CD4-positive, alpha-beta T cell (primary cell): Measurements from ENCODE around the gene DDX6. TPM values are rescaled to one million over a fixed set of nuclear protein-coding genes. Genes with fewer than 3 reads are reported as not detected.

Experiments
- ATAC-seq: fragments of 200-7000 bp; cut with Tn5 transposase; one replicate; pipeline ENCODE4 v1.10.0; 2022; ENCODE audit warnings: mild to moderate bottlenecking; ENCODE audit not compliant: poor library complexity
- CTCF ChIA-PET: fragments of 350-600 bp; sonication (Branson Sonifier 250); formaldehyde crosslinking; loops from one replicate; lab custom pipeline; 2021; ENCODE audit warnings: antibody characterized with exemption, inconsistent platforms; lab: Charles Lee
- POLR2A ChIA-PET: fragments of 350-600 bp; sonication (Branson Sonifier 250); formaldehyde crosslinking; loops from one replicate; lab custom pipeline; 2021; ENCODE audit warnings: antibody characterized with exemption, inconsistent platforms; lab: Charles Lee
- DNase-seq, 14 experiments: peaks; one replicate each; pipeline ENCODE4 v3.0.0-alpha.2; 2013 to 2020; ENCODE audit warnings: mixed read lengths in 2 of 14
- H3K27ac ChIP-seq, 2 donors: one replicate each; pipeline versions ENCODE4 v1.5.1 to v1.7.0; 2013; ENCODE audit warnings: low read length in 2 of 2, low read depth in 1 of 2, mild to moderate bottlenecking in 1 of 2
- H3K27me3 ChIP-seq, 2 experiments: 1 replicate in 1 of 2; 2 replicates in 1 of 2; pipeline versions ENCODE4 v1.6.1 to v1.7.0; 2013; ENCODE audit warnings: low read length in 2 of 2, control low read depth in 1 of 2, mild to moderate bottlenecking in 1 of 2, moderate library complexity in 1 of 2; ENCODE audit not compliant: insufficient read depth in 2 of 2, control insufficient read depth in 1 of 2
- H3K36me3 ChIP-seq: one replicate; pipeline ENCODE4 v1.6.1; 2013; ENCODE audit warnings: low read length, control low read depth; ENCODE audit not compliant: insufficient read depth
- H3K4me1 ChIP-seq: one replicate; pipeline ENCODE4 v1.6.1; 2013; ENCODE audit warnings: low read length, control low read depth; ENCODE audit not compliant: insufficient read depth
- H3K4me3 ChIP-seq: one replicate; pipeline ENCODE4 v1.5.1; 2013; ENCODE audit warnings: mild to moderate bottlenecking, low read length, moderate library complexity
- H3K9me3 ChIP-seq, 2 experiments: 1 replicate in 1 of 2; 2 replicates in 1 of 2; pipeline versions ENCODE4 v1.6.1 to v1.7.0; 2013; ENCODE audit warnings: low read length in 2 of 2, mild to moderate bottlenecking in 2 of 2, control low read depth in 1 of 2, moderate library complexity in 1 of 2; ENCODE audit not compliant: control insufficient read depth in 1 of 2, insufficient read depth in 1 of 2
- H3K27ac Mint-ChIP-seq: one replicate; pipeline ENCODE4 v1.8.0; 2020; ENCODE audit warnings: mixed read lengths
- H3K27me3 Mint-ChIP-seq: one replicate; pipeline ENCODE4 v1.8.0; 2021; ENCODE audit warnings: mixed read lengths
- H3K36me3 Mint-ChIP-seq: one replicate; pipeline ENCODE4 v1.8.0; 2021; ENCODE audit warnings: low read depth, mixed read lengths
- H3K4me1 Mint-ChIP-seq: one replicate; pipeline ENCODE4 v1.8.0; 2021; ENCODE audit warnings: low read depth, mixed read lengths
- H3K4me3 Mint-ChIP-seq: one replicate; pipeline ENCODE4 v1.8.0; 2020; ENCODE audit warnings: mild to moderate bottlenecking, mixed read lengths
- H3K9me3 Mint-ChIP-seq: one replicate; pipeline ENCODE4 v1.8.0; 2020; ENCODE audit warnings: mixed read lengths
- intact Hi-C, 2 experiments: fragments of 100-400 bp; cut with DNase I in 1 of 2; cut with micrococcal nuclease in 1 of 2; formaldehyde crosslinking; loops; one replicate each; pipeline versions ENCODE4 v1.15.1 to v1.9.0; 2023 to 2025; cut with DNase I, micrococcal nuclease
- total RNA-seq, 174 experiments: library from RNA in 2 of 174; stranded (reverse) in 2 of 174; gene quantifications; one replicate each; pipeline ENCODE4 v1.2.3 and lab custom pipeline; 2021 to 2026
- TF ChIP-seq, protein P1 (sequence below): fragments of 200-600 bp; IDR thresholded peaks from one replicate; pipeline ENCODE4 v1.8.0; 2022; ENCODE audit warnings: antibody characterized with exemption, mild to moderate bottlenecking

The DDX6 gene
- total RNA-seq, 2 experiments from 2014 or later: 341 to 355 TPM

DNA sequence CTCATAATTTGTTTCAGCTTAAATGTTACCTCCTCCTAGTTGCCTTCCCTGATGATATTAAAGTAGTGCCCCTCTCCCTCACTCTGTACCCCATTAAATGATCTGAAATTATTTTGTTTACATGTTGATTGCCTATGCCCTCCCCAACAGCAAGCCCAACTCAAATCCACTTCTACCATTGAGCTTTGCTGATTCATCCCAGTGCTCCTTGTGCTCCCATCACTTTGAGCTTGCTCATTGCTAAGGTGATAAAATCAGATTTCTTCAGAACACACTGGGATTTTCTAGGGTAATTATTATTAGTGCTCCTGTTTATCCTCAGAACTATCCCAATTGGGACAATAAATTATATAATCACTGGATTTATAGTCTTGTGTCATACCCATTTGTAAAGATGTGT lies 8.4 kb upstream of the DDX6 start:
- intact Hi-C loops: no loop called here
- ATAC-seq: no peak
- H3K4me1 Mint-ChIP-seq: no peaks in the 10 kb centered on the region
- TF ChIP-seq, protein P1, sequence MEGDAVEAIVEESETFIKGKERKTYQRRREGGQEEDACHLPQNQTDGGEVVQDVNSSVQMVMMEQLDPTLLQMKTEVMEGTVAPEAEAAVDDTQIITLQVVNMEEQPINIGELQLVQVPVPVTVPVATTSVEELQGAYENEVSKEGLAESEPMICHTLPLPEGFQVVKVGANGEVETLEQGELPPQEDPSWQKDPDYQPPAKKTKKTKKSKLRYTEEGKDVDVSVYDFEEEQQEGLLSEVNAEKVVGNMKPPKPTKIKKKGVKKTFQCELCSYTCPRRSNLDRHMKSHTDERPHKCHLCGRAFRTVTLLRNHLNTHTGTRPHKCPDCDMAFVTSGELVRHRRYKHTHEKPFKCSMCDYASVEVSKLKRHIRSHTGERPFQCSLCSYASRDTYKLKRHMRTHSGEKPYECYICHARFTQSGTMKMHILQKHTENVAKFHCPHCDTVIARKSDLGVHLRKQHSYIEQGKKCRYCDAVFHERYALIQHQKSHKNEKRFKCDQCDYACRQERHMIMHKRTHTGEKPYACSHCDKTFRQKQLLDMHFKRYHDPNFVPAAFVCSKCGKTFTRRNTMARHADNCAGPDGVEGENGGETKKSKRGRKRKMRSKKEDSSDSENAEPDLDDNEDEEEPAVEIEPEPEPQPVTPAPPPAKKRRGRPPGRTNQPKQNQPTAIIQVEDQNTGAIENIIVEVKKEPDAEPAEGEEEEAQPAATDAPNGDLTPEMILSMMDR: no peak
- Histone ChIP-seq H3K36me3 (no peaks in the 10 kb centered on the region), H3K9me3 (no peaks in the 10 kb centered on the region), H3K27ac (no peak overlapping the region), H3K4me1 (no peaks in the 10 kb centered on the region), H3K4me3 (no peak overlapping the region), H3K27me3 (no peaks in the 10 kb centered on the region)
- no peak for DNase-seq
- no peak overlapping the region for H3K4me3 Mint-ChIP-seq
- H3K27ac Mint-ChIP-seq: no peak overlapping the region
- H3K27me3 Mint-ChIP-seq: no peaks in the 10 kb centered on the region
- no peaks in the 10 kb centered on the region for H3K36me3 Mint-ChIP-seq
- CTCF ChIA-PET: interaction anchor here (1.5 kb wide), 1 partner anchor 109 kb away, joined by 3 read pairs; no protein-coding TSS in a partner anchor
- POLR2A ChIA-PET: interaction anchor here (0.8 to 1.4 kb wide), 4 partner anchors 7 to 154 kb away, joined by 4 to 5 read pairs (median 4); partner anchors contain the start of gene DDX6
- no peaks in the 10 kb centered on the region for H3K9me3 Mint-ChIP-seq

- H3K27ac ChIP-seq: no peak overlapping the region
- ChIA-PET CTCF (no interaction called here), POLR2A (interaction anchor here (0.7 kb wide), 2 partner anchors 11 to 79 kb away, joined by 3 read pairs; no protein-coding TSS in a partner anchor)
- DNase-seq (no peak), ATAC-seq (no peak)
- Mint-ChIP-seq H3K4me1 (peaks cover 10% of the 10 kb centered on the region), H3K36me3 (peaks cover 5% of the 10 kb centered on the region), H3K4me3 (no peak overlapping the region), H3K27me3 (no peaks in the 10 kb centered on the region), H3K27ac (no peak overlapping the region), H3K9me3 (no peaks in the 10 kb centered on the region)
- TF ChIP-seq, protein P1: no peak
- H3K27me3 ChIP-seq: no peaks in the 10 kb centered on the region
- H3K9me3 ChIP-seq: no peaks in the 10 kb centered on the region
- H3K36me3 ChIP-seq: no peaks in the 10 kb centered on the region
- H3K4me3 ChIP-seq: no peak overlapping the region
- intact Hi-C loops: no loop called here
- H3K4me1 ChIP-seq: peaks cover 9% of the 10 kb centered on the region
Measured at GRCh38 chr11:118797510-118797909, 6.5 kb upstream of the DDX6 start.

DNA sequence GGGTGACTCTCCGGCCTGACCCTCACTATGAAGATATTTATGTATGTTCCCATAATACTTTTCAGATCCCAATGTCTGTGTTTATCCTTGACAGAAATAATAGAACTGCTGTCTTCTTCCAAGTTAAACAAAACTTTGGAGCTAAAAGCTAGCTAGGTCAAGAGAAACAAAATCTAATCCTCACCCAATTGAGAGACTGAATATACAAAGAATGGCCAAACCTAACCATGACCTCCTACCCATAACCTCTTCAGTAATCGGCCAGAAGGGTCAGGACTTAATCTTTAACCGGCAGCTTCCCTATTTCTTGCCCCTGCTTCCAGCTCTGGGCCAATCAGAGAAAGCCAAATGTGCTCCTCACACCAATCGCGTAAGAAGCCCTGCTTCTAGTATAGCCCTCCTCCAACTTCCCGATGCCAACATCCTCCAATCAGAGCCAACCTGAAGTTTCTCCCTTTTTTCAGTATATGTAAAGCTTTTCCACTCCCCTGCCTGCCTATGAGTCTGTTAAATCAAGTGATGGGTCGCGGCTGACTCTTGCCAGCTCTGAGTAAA lies 1.7 kb upstream of the DDX6 start:
- H3K9me3 Mint-ChIP-seq: no peaks in the 10 kb centered on the region
- CTCF ChIA-PET: interaction anchor here (0.9 to 3.3 kb wide), 13 partner anchors 9 to 164 kb away, joined by 3 to 8 read pairs (median 4); partner anchors contain the start of genes BCL9L, CXCR5 and UPK2
- TF ChIP-seq, protein P1: no peak
- peak overlapping the region; percentile 94 for H3K4me3 ChIP-seq
- no peaks in the 10 kb centered on the region for H3K27me3 ChIP-seq
- DNase-seq (peak; percentile 22 to 91 (median 48)), ATAC-seq (peak; percentile 48)
- H3K27me3 Mint-ChIP-seq: no peaks in the 10 kb centered on the region
- H3K36me3 Mint-ChIP-seq: peaks cover 47% of the 10 kb centered on the region
- H3K9me3 ChIP-seq: no peaks in the 10 kb centered on the region
- H3K27ac ChIP-seq: peak overlapping the region; percentile 70 to 94
- H3K4me1 ChIP-seq: peaks cover 28% of the 10 kb centered on the region
- peaks cover 19% of the 10 kb centered on the region for H3K4me1 Mint-ChIP-seq
- POLR2A ChIA-PET: interaction anchor here (0.6 to 7.9 kb wide), 26 partner anchors 8 to 450 kb away, joined by 3 to 245 read pairs (median 8); partner anchors contain the start of genes BCL9L, CD3D, HYOU1 and RPS25
- peak overlapping the region; percentile 95 for H3K27ac Mint-ChIP-seq
- peak overlapping the region; percentile 96 for H3K4me3 Mint-ChIP-seq
- no peaks in the 10 kb centered on the region for H3K36me3 ChIP-seq
- intact Hi-C loops: loop anchor here in 1 of 2 experiments (5.0 kb wide), 1 partner anchor 100 kb away; no protein-coding TSS in a partner anchor
